Bone marrow (tissue), 2 donors: ENCODE results near the gene MYO1B.
"Not testable (repeated sequence)": the region's sequence is repeated elsewhere in the genome, so short reads cannot be mapped to it uniquely, and the experiment has no call there.

Source experiments
- DNase-seq, 2 donors: peaks; one replicate each; lab custom pipeline; 2025; lab: John Stamatoyannopoulos, UW

MYO1B gene

DNA sequence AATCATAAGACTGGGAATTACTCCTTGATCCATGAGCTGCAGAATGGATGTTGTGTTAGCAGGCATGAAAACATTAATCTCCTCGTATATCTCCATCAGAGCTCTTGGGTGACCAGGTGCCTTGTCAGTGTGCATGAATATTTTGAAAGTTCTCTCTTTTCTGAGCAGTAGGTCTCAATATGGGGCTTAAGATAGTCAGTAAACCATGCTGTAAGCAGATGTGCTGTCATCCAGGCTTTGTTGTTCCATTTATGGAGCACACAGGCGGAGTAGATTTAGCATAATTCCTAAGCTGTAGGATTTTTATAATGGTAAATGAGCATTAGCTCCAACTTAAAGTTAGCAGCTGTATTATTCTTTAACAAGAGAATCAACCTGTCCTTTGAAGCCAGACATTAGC, 160.3 kb downstream of the MYO1B start:
- DNase-seq, result no peak

DNA sequence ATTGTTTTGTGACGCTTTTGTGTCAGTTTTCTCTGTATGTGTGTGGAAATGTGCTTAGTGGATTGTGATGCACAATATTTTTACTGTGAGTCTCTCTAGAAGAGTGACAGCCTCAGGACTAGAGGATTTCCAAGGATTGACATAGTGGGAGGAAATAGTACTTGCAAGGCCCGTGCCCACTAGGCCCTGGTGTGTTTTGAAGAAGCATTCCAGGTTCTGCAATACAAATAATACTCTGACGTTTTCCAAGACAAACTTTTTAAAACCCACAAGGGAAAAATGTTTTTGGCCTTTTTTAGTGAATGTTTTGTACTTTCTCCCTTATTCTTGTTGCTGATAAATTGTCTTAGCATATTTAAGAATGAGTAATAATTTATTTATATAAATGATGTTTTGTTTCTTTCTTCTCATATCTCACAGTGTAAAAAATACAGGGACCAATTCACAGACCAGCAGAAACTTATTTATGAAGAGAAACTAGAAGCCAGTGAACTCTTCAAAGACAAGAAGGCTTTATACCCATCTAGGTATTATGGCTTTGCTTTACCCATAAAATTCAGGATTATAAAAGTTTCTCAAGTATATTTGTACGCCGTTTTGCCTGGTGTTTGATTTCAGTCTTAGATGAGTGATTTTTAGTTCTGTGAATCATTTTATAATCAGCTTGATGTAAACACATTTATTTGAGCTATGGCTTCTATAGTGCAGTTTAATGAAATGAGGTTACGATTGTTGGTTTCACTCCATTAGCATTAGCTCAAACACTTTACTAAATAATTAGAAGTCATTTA, 165.6 kb downstream of the MYO1B start:
- no peak for DNase-seq

- no peak for DNase-seq
These were observed 166.3 kb downstream of the MYO1B start for GRCh38 chr2:191411472-191411871.

DNA sequence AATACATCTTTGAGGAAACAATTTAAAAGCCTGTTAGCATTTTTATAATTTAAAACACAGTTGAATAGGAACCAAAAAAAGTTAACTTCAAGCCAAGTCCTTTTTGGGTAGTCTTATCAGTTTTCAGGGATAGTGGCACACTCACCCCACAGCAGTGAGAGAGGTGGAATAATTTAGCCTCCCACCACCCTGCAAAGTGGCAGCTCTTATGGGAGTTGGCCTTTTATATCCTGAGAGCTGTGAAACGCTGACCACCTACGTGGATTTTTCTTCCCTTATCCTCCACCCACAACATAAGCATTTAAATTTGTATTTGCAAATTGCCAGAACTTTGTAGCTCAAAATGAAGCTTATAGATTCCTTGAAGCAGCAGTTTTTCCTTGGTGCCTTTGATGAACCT, 167.1 kb downstream of the MYO1B start:
- DNase-seq, result no peak

DNA sequence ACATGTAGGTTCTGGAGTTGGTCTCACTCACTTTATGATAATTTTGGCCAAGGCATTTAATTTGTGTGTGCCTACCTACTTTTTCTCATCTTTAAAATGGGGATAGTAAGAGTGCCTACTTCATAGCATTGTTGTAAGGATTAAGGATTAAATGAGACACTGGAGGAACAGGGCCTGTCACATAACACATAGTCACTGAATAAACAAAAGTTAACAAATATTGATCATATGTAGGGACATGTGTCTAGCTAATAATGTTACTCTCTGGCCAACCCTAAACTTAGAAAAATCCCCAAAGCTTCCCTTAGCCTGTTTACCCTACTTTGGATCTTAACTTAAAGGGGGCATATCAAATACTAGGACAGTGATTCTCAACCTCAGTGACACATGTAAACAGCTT, 169.9 kb downstream of the MYO1B start:
- no peak for DNase-seq

DNA sequence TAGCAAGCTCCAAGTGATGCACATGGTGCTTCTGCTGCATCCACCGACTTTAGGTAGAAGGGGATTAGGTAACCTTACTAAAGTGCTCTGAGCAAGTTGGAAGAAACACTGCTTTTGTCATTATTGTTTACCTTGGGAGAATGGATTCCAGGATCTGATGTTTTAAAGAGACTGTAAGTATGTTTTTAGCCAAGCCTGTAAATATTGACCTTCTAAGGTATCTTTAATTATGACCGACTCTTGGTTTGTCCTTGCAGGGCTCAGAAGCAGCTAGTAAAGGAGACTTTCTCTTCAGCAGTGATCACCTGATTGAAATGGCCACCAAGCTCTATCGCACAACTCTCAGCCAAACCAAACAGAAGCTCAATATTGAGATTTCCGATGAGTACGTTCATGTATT, 170.7 kb downstream of the MYO1B start:
- DNase-seq, result no peak

- no peak for DNase-seq
These were observed 172.5 kb downstream of the MYO1B start for GRCh38 chr2:191417746-191418145.

DNA sequence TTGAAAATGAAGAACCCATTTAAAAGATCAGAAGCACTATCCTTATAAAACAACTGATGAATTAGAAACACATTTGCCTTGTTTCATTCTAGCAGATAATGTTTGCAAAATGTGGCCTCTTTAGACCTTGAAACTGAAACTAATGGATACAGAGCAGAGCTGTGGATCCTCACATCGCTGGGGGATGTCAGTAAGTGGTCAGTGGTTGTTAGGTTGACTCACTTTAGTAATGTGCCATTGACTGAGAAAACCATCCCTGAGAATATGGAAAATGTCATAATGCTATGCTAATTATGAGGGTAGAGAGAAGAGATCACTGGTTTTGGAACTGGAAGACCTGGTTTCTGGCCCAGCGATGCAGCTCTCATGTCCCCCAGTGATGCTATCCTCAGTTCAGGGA, 176.7 kb downstream of the MYO1B start:
- no peak for DNase-seq

- no peak for DNase-seq
These were observed 181.8 kb downstream of the MYO1B start for GRCh38 chr2:191427031-191427430.

DNA sequence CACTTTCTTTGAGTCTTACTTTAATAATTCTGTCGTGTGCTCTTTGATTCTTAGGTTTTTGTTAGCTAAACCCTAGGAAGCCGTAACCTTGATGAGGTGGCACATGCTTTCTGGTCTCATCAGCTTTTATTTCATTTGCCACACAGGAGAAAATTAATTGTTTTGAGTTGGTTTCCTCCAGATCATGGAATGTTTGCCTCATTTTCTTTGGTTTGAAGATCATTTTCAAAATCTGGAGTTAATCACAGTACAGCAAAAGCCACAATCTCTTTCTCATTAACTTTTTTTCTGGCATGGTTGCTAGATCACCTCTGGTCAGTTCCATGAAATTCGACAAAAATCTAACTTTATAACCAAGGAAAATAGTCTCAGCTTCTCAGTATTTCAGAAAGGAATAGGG, 182.9 kb downstream of the MYO1B start:
- no peak for DNase-seq

DNA sequence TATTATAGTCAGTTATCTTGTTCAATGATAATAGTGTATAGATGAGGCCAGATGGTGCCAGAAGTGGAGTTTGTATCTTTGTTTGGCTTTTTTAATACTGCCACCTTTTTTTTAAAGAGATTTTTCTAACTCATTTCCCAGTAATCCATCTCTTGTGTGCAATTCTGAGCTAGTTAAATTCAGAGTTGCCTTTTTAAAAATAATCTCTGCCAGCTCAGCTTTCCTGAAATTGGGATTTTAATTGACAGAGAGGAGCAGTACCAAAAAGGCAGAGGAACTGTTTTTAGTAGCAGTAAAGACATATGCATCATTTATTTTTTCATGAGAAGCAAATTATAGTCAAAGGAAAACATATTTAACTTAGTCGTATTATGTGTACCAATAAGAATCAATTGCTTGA, 185.3 kb downstream of the MYO1B start:
- no peak for DNase-seq

DNA sequence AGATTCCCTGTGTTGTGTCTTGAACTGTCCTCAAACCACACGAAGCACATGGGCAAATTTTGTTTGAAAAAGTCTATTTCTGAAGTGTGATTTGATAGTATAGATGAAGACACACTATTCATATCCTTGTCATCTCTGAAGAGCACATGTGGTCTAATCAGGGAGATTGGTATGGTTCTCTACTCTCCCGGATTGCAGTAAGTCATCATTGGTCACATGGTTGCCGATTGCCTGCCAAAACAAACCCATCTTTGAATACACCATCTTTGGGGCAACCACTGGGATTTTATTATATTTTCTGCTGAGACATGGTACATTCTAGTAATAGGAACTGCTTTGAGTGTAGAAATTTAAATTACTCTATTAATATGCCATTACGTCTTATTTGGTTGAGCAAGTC, 186.9 kb downstream of the MYO1B start:
- no peak for DNase-seq

GRCh38 chr2:191434072-191434471, 188.9 kb downstream of the MYO1B start:
- DNase-seq, result no peak

GRCh38 chr2:191435141-191435540, 189.9 kb downstream of the MYO1B start:
- no peak for DNase-seq

DNA sequence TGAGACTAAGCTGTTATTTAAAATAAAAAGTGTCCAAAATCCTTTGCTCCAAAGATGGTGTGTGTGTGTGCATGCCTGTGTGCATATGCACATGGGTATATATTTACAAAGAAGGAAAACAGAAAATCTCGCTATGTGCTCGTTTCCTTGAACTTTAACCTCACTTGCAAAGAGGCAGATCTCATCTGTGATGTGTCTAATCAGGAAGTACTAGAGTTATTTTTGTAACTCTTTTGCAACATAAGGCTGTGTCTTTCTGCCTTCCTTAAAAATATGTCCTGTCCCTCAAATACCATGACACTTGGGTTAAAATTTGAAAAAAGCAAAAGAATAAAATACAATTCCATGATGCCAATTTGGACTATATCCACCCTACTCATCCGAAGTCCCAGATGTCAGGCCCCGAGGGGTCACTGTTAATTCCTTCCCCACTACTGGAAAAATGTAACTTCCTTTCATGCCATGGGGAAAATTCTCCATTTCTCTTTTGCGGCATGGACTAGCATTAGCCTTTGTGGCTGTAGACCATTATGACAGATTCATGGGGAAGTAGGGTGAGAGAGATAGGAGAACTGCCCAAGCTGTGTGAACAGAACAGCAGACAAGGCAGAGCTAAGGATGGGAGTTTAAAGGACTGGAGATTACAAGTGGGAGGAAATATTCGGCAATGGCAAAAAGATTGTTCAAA, 191.3 kb downstream of the MYO1B start:
- peak; percentile 1 to 34 for DNase-seq

DNA sequence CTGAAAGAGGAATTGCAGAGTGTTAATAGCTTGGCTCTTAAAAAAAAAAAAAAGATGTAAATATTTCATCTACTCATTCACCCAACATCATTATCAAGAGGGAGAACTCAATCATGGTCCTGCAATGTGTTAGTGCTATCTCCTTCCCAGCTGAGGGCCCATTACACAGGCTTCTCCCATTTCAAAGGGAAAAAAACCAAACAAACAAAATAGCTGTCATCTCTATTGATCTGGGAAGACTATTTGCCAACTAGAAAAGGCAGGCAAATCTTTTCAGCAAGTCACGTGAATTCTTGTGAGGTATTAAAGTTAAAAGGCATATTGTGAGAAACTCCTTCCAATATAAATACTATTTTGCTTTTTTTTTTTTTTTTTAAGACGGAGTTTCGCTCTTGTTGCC, 194.3 kb downstream of the MYO1B start:
- DNase-seq, result no peak

DNA sequence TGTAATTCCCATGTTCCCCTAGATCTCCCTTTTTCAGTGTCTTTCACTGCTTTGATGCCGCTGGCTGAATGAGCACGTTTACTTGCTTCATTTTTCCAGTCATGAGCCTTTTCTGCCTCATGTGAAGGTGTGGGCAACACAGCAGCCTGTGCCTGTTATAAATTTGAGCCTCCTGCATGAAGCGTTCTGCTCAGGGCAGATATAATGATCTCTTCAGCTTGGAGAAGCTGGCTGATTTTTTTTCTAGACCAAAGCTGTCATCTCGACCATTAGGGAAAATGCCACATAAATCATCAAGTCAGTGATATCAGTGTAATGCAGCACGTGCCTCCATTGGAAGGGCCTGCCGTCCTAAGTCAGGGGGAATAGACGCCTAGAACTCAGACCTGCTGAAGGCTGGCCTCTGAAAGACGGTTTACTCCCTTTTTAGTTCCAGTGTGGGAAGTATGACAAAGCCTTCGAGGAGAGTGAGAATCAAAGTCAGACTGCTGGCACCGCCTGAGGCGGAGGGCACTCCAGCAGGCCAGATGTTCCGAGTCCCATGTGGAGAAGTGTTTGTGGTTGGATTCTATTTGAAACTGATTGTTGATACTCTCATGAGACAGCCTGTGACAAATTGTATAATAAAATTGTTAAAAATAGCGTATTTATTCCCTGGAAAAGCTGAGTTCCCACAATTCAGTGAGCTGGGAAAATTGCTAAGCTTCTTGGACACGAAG, 196.5 kb downstream of the MYO1B start:
- DNase-seq, result no peak

- DNase-seq, result no peak
These were observed 198.2 kb downstream of the MYO1B start for GRCh38 chr2:191443446-191443845.

DNA sequence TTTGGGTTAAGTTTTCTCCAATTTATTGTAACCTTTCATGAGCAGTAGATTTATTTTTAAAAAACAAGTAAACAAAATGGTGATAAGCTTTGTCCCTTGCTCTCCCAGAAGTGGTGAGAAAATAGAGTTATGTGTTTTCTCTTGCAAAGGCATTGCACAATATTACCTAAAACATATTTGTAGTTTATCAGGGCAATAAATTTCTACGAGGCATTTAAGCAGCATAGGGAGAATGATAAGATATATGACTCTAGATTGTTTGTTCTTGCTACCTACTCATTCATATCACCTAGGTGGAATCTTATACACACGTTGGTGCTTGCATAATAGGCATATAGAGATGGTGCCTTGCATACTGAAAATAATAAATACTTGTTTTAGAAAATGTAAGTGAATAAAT, 201.7 kb downstream of the MYO1B start:
- DNase-seq, result no peak

- DNase-seq, result no peak
These were observed 205.9 kb downstream of the MYO1B start for GRCh38 chr2:191451116-191451515.

- DNase-seq, result no peak
These were observed 206.9 kb downstream of the MYO1B start for GRCh38 chr2:191452065-191452464.

DNA sequence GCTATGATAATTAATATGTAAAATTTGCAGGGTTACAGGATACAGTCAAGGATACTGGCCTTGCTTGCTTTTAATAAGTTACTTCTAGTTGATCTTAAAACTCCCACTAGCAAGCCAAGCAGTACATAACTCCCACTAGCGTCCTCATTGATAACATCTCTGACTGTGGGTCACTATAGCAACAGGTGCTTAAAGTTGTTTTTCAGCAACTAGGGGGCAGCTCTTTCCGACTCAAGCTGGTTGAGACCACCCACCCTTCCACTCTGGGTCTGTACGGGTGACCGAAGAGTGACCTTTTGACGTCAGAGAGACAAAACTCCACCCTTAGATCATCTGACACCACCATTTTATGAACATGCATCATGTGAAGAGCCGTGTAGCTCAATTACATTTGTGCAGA, 208.6 kb downstream of the MYO1B start:
- DNase-seq, result no peak

- DNase-seq, result not testable (repeated sequence)
These were observed 211.3 kb downstream of the MYO1B start for GRCh38 chr2:191456506-191456905.
